C4-2B (cell line): Measurements from ENCODE around the gene MRPL14.
A peak's percentile ranks its signal among the peaks of the same experiment; 100 is the strongest.

Source experiments
- H3K27ac ChIP-seq: fragments of 450-650 bp; 2 replicates; pipeline ENCODE4 v1.5.1; 2017
- CTCF ChIP-seq: fragments of 450-650 bp; conservative IDR thresholded peaks from 2 replicates; pipeline ENCODE4 v1.5.1; 2017; ENCODE audit warnings: mild to moderate bottlenecking
- ZFX ChIP-seq: fragments of 450-650 bp; IDR thresholded peaks from 2 replicates; pipeline ENCODE4 v1.6.1; 2017

The MRPL14 gene

GRCh38 chr6:44072452-44072958 lies 54.7 kb downstream of the MRPL14 start:
- peak overlapping the region; percentile 47; the same call in 1 of the 2 replicates for H3K27ac ChIP-seq
- no peak for TF ChIP-seq ZFX
- no peak for TF ChIP-seq CTCF

- no peak for TF ChIP-seq CTCF
- no peak for TF ChIP-seq ZFX
- H3K27ac ChIP-seq = 0 out of 2 replicates have a peak overlapping the region, but pooled peaks have one; percentile 47
These were observed 55.4 kb downstream of the MRPL14 start for GRCh38 chr6:44071670-44072451.

- TF ChIP-seq CTCF (no peak), ZFX (no peak)
- H3K27ac ChIP-seq = no peak overlapping the region
These were observed 58.5 kb downstream of the MRPL14 start for GRCh38 chr6:44068607-44069296.

GRCh38 chr6:44067173-44068139 lies 59.8 kb downstream of the MRPL14 start:
- no peak for TF ChIP-seq CTCF
- no peak for TF ChIP-seq ZFX
- no peak overlapping the region for H3K27ac ChIP-seq

- H3K27ac ChIP-seq = no peak overlapping the region
These were observed 60.7 kb downstream of the MRPL14 start for GRCh38 chr6:44066394-44067172.

More at GRCh38 chr6:44066394-44067172, 60.7 kb downstream of the MRPL14 start:
- no peak for TF ChIP-seq ZFX
- no peak for TF ChIP-seq CTCF
